ENCODE data around the gene MAPKAP1. TPM values are rescaled to one million over a fixed set of nuclear protein-coding genes. Genes with fewer than 3 reads are reported as not detected.

MAPKAP1 gene
- total RNA-seq, 2 donors from 2014 or later = 75.3 to 91.6 TPM

DNA sequence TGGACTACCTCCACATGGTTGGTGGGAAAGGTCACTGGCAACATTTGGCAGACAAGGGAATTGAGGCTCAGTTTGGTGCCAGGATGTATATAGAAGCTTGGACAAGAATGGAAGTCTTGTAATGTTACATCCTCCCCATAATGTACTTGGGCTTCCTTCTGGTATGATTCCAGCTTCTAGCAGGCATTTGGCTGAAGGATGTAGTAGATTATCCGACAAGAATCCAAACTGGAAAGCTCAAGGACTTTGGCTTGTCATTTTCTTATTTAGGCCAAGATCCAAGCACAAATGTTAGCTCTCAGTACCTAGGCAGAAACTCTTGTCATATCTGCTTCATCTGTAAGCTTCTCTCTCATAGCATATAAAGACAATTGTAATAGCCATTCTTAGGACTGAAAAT, 209.1 kb downstream of the MAPKAP1 start:
- no peak overlapping the region for H3K4me3 Mint-ChIP-seq
- H3K4me1 ChIP-seq (ENCODE audit: control insufficient read depth, insufficient read depth, low read length) = no peaks in the 10 kb centered on the region
- H3K4me1 Mint-ChIP-seq = peaks cover 41% of the 10 kb centered on the region
- no peak overlapping the region for H3K4me3 ChIP-seq (ENCODE audit: low read length)
- H3K36me3 Mint-ChIP-seq (ENCODE audit: low read depth) = peaks cover 6% of the 10 kb centered on the region
- 100% methylated on average over 1 of the region's 1 CpG for WGBS, 2 experiments (ENCODE audit: insufficient coverage in 1 of 2, insufficient read length in 1 of 2)
- no peaks in the 10 kb centered on the region for H3K9me3 Mint-ChIP-seq
- H3K27ac Mint-ChIP-seq = no peak overlapping the region
- TF ChIP-seq, protein P1, sequence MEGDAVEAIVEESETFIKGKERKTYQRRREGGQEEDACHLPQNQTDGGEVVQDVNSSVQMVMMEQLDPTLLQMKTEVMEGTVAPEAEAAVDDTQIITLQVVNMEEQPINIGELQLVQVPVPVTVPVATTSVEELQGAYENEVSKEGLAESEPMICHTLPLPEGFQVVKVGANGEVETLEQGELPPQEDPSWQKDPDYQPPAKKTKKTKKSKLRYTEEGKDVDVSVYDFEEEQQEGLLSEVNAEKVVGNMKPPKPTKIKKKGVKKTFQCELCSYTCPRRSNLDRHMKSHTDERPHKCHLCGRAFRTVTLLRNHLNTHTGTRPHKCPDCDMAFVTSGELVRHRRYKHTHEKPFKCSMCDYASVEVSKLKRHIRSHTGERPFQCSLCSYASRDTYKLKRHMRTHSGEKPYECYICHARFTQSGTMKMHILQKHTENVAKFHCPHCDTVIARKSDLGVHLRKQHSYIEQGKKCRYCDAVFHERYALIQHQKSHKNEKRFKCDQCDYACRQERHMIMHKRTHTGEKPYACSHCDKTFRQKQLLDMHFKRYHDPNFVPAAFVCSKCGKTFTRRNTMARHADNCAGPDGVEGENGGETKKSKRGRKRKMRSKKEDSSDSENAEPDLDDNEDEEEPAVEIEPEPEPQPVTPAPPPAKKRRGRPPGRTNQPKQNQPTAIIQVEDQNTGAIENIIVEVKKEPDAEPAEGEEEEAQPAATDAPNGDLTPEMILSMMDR (conservative IDR thresholded peaks at IDR 0.05) = no peak
- H3K9me3 ChIP-seq (ENCODE audit: control insufficient read depth, low read length) = no peaks in the 10 kb centered on the region
- H3K27me3 ChIP-seq (ENCODE audit: control insufficient read depth, insufficient read depth, low read length, poor library complexity, severe bottlenecking) = no peaks in the 10 kb centered on the region
- no peak for DNase-seq
- no peak overlapping the region for H3K9ac ChIP-seq (ENCODE audit: extremely low read depth, low read length, poor library complexity, severe bottlenecking)
- H3K36me3 ChIP-seq (ENCODE audit: control insufficient read depth, insufficient read depth, low read length) = peaks cover 8% of the 10 kb centered on the region
- H3K27ac ChIP-seq (ENCODE audit: low read depth, low read length) = no peak overlapping the region
- no peaks in the 10 kb centered on the region for H3K27me3 Mint-ChIP-seq (ENCODE audit: insufficient read depth)

DNA sequence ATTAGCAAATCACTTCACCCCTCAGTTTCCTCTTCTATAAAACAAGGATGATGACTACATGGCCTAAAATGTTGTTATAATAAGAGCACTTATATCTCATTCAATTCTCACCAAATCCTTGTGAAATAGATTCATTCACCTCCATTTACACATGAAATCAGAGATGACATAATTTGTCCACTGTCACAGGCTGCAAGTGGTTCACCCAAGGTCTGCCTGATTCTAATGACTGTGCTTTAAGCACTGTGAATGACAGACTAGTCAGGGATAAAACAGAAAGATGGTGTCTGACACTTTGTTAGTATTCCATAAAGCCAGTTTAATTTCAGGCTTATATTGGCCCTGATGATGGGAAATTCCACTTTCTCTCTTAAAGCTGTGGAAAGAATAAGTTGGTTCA, 209.5 kb downstream of the MAPKAP1 start:
- Histone ChIP-seq H3K9me3 (ENCODE audit: control insufficient read depth, low read length) (no peaks in the 10 kb centered on the region), H3K27me3 (ENCODE audit: control insufficient read depth, insufficient read depth, low read length, poor library complexity, severe bottlenecking) (no peaks in the 10 kb centered on the region), H3K4me1 (ENCODE audit: control insufficient read depth, insufficient read depth, low read length) (no peaks in the 10 kb centered on the region), H3K4me3 (ENCODE audit: low read length) (no peak overlapping the region), H3K9ac (ENCODE audit: extremely low read depth, low read length, poor library complexity, severe bottlenecking) (no peak overlapping the region), H3K36me3 (ENCODE audit: control insufficient read depth, insufficient read depth, low read length) (peaks cover 8% of the 10 kb centered on the region), H3K27ac (ENCODE audit: low read depth, low read length) (no peak overlapping the region)
- Mint-ChIP-seq H3K36me3 (ENCODE audit: low read depth) (peaks cover 6% of the 10 kb centered on the region), H3K4me1 (peaks cover 41% of the 10 kb centered on the region), H3K27me3 (ENCODE audit: insufficient read depth) (no peaks in the 10 kb centered on the region), H3K27ac (no peak overlapping the region), H3K4me3 (no peak overlapping the region), H3K9me3 (no peaks in the 10 kb centered on the region)
- TF ChIP-seq, protein P1 (conservative IDR thresholded peaks at IDR 0.05) = no peak
- DNase-seq = no peak

DNA sequence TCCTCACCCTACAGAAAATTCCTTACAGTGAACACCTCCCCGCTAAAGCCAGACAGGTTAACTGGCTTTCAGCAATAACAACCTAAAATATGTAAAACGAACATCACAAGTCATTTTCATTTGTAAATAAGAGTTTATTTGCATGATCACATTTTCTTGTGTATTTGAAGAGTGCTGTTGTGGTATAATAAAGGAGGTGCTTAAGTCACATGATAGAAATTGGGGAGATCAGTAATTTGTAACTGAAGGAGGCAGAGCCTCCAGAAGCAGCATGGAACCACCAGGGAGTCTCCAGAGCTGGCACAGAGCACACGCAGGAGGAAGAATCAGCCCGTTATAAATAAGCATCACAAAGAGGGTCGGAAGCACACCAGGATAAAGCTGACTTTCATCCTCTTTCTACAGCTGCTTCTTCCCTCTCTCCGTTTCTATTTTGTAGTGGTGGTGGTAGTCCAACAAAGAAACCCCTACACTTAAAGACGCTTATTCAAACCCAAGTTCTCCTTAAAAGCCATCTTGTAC, 210.6 kb downstream of the MAPKAP1 start:
- no peak overlapping the region for H3K4me3 ChIP-seq (ENCODE audit: low read length)
- 80 to 82% methylated on average over 1 to 6 of the region's 7 CpGs for WGBS, 2 experiments (ENCODE audit: insufficient coverage in 1 of 2, insufficient read length in 1 of 2)

More for the DNA sequence above, 210.6 kb downstream of the MAPKAP1 start:
- Mint-ChIP-seq H3K27ac (no peak overlapping the region), H3K36me3 (ENCODE audit: low read depth) (peaks cover 3% of the 10 kb centered on the region), H3K4me1 (peaks cover 41% of the 10 kb centered on the region), H3K4me3 (no peak overlapping the region), H3K9me3 (no peaks in the 10 kb centered on the region), H3K27me3 (ENCODE audit: insufficient read depth) (no peaks in the 10 kb centered on the region)
- no peak for DNase-seq
- Histone ChIP-seq H3K27ac (ENCODE audit: low read depth, low read length) (no peak overlapping the region), H3K9me3 (ENCODE audit: control insufficient read depth, low read length) (no peaks in the 10 kb centered on the region), H3K4me1 (ENCODE audit: control insufficient read depth, insufficient read depth, low read length) (no peaks in the 10 kb centered on the region), H3K27me3 (ENCODE audit: control insufficient read depth, insufficient read depth, low read length, poor library complexity, severe bottlenecking) (no peaks in the 10 kb centered on the region), H3K9ac (ENCODE audit: extremely low read depth, low read length, poor library complexity, severe bottlenecking) (no peak overlapping the region), H3K36me3 (ENCODE audit: control insufficient read depth, insufficient read depth, low read length) (peaks cover 7% of the 10 kb centered on the region)
- TF ChIP-seq, protein P1 (conservative IDR thresholded peaks at IDR 0.05) = no peak
